Activated CD8-positive, alpha-beta memory T cell treated with anti-CD3 and anti-CD28 coated beads, Interleukin-2, amount 10 ng/mL, durations not matched to agents 7 days and 5 days (primary cell): ENCODE results near the gene ERC2. TPM values are rescaled to one million over a fixed set of nuclear protein-coding genes. Genes with fewer than 3 reads are reported as not detected.

Source experiments
- ATAC-seq: fragments of 150-1000 bp; cut with Tn5 transposase; one replicate; pipeline ENCODE4 v1.10.0; 2021; ENCODE audit warnings: moderate library complexity
- CTCF ChIA-PET: fragments of 350-600 bp; sonication (Branson Sonifier 250); formaldehyde crosslinking; loops from one replicate; lab custom pipeline; 2021; ENCODE audit warnings: antibody characterized with exemption; lab: Charles Lee
- DNase-seq: peaks from one replicate; pipeline ENCODE4 v3.0.0-alpha.2; 2020
- H3K27ac Mint-ChIP-seq: one replicate; pipeline ENCODE4 v1.8.0; 2021; ENCODE audit warnings: mild to moderate bottlenecking, mixed read lengths
- H3K27me3 Mint-ChIP-seq: one replicate; pipeline ENCODE4 v1.8.0; 2021; ENCODE audit warnings: mixed read lengths
- H3K36me3 Mint-ChIP-seq: one replicate; pipeline ENCODE4 v1.8.0; 2021; ENCODE audit warnings: mild to moderate bottlenecking, mixed read lengths
- H3K4me1 Mint-ChIP-seq: one replicate; pipeline ENCODE4 v1.8.0; 2021; ENCODE audit warnings: mixed read lengths
- H3K4me3 Mint-ChIP-seq: one replicate; pipeline ENCODE4 v1.8.0; 2021; ENCODE audit warnings: mild to moderate bottlenecking, moderate library complexity, mixed read lengths
- H3K9me3 Mint-ChIP-seq: one replicate; pipeline ENCODE4 v1.8.0; 2022; ENCODE audit warnings: low read depth, mixed read lengths
- total RNA-seq, 2 experiments: library from RNA; stranded (reverse); gene quantifications; one replicate each; pipeline ENCODE4 v1.2.3, GENCODE V29; 2021

Gene ERC2
- total RNA-seq, 2 experiments from 2014 or later: not detected

DNA sequence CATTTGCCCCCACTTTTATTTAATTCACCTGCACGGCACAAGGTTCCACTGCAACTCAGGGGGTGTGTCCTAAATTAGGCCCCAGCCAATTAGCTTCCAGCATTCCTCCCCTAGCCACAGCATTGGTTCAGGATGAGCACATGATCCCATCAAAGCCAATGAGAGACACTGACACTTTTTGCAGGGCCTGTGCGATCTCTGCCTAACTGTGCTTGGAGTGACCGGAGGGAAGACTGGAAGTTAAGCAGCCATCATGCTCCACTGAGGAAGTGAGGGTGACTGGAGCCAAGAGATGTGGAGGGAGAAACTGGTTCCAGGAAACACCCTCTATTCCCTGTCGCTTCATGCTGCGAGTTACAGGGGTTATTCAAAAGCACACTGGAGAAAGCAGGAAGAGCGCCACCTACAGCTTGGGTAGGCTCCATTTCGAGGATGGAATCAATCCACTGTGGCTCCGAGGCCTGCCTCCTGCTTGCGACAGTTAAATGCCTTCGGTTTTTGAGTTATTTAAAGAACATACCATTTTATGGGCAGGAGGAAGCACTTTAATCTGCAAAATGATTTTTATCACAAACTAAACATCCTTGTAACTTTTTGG is 858.9 kb downstream of the ERC2 start:
- Mint-ChIP-seq H3K27ac (no peak overlapping the region), H3K4me1 (no peaks in the 10 kb centered on the region), H3K36me3 (no peaks in the 10 kb centered on the region), H3K9me3 (no peaks in the 10 kb centered on the region), H3K4me3 (no peak overlapping the region), H3K27me3 (no peaks in the 10 kb centered on the region)
- no peak for ATAC-seq
- no peak for DNase-seq
- CTCF ChIA-PET: no interaction called here

- CTCF ChIA-PET: no interaction called here
- Mint-ChIP-seq H3K36me3 (no peaks in the 10 kb centered on the region), H3K27me3 (no peaks in the 10 kb centered on the region), H3K9me3 (no peaks in the 10 kb centered on the region), H3K4me3 (no peak overlapping the region), H3K4me1 (no peaks in the 10 kb centered on the region), H3K27ac (no peak overlapping the region)
- DNase-seq: no peak
- no peak for ATAC-seq
These were observed 859.8 kb downstream of the ERC2 start for GRCh38 chr3:55608301-55608937.

DNA sequence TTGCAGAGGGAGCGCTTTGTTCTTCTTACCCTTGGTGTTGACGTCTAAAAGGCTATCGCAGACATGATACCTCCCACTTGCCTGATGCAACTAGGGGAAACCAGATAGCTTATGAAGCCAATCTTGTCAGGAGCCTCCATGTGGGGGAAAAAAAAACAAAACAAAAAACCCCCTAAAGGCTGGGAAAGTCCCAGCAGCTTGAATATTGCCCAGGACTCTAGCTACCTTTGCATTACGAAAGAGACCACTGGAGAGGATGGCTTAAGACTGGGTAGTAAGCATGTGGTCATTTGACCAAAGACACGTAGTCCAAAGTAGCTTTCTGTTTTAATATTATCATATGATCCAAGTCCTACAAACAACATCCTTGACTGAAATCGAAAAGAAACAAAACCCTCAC is 860.4 kb downstream of the ERC2 start:
- ATAC-seq (no peak), DNase-seq (no peak)
- no peaks in the 10 kb centered on the region for H3K9me3 Mint-ChIP-seq
- no peak overlapping the region for H3K4me3 Mint-ChIP-seq
- no peaks in the 10 kb centered on the region for H3K36me3 Mint-ChIP-seq
- H3K27me3 Mint-ChIP-seq: no peaks in the 10 kb centered on the region
- H3K27ac Mint-ChIP-seq: no peak overlapping the region
- no peaks in the 10 kb centered on the region for H3K4me1 Mint-ChIP-seq
- CTCF ChIA-PET: no interaction called here

DNA sequence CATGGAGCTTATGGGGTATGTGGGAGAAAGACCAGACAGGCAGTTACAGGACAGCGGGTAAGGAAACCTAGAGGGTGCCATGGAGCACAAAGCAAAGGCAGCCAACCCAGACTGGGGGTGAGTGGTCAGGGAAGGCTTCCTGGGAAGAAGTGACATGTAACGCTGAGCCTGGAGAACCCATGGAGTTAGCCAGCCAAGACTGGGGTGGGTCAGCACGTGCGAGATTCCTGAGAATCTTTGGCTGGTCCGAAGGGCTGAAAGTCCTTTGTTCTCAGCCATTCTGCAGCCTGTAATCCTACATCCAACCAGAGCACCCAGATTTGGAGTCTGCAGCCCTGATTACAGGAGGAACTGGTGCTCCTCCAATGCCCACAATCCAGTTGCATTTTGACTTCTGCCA is 861.1 kb downstream of the ERC2 start:
- CTCF ChIA-PET: no interaction called here
- no peak for ATAC-seq

DNA sequence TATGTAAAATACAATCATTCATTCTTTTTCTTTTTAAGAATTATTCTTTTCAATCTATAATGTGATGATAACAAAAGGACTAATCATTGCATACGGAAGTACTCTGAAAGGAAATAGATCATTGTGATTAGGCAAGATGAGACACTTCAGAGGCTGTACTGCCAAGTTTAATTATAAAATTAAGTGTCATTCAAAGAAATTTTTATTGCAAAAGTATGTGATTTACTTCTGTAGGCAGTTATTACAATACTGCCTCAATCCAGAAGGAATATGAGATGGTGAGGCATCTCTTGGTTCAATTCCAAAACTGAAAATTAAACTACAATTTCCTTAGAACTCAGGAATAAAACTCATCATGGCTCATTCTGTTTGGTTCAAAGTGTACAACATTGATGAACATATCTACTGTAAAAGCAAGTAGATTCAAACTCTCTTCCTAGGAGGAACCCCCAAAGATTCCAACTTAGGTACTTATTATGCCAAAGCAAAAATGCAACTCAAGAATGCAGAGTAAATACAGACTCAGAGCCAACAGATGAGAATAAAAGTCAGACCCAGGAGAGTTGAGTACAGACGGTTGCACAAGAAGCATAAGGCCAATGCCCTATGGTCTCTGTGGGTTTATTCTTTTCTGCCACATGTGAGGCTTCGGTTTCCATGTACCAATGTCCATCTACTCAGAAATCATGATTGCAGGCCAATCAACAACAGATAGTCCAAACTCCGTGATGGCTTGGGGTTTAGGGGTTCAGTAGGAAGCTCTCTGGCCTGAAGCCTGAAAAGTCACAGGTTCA is 862.6 kb downstream of the ERC2 start:
- Mint-ChIP-seq H3K27ac (no peak overlapping the region), H3K36me3 (no peaks in the 10 kb centered on the region), H3K4me3 (no peak overlapping the region), H3K9me3 (peaks cover 3% of the 10 kb centered on the region), H3K27me3 (no peaks in the 10 kb centered on the region), H3K4me1 (no peaks in the 10 kb centered on the region)
- ATAC-seq (no peak), DNase-seq (no peak)
- CTCF ChIA-PET: no interaction called here

More for the DNA sequence above, 861.1 kb downstream of the ERC2 start:
- H3K27me3 Mint-ChIP-seq: no peaks in the 10 kb centered on the region
- H3K9me3 Mint-ChIP-seq: no peaks in the 10 kb centered on the region
- DNase-seq: no peak
- H3K27ac Mint-ChIP-seq: no peak overlapping the region
- H3K36me3 Mint-ChIP-seq: no peaks in the 10 kb centered on the region
- H3K4me3 Mint-ChIP-seq: no peak overlapping the region
- H3K4me1 Mint-ChIP-seq: no peaks in the 10 kb centered on the region

GRCh38 chr3:55604846-55605245 is 863.4 kb downstream of the ERC2 start:
- Mint-ChIP-seq H3K4me1 (no peaks in the 10 kb centered on the region), H3K4me3 (no peak overlapping the region), H3K27me3 (no peaks in the 10 kb centered on the region), H3K9me3 (peaks cover 3% of the 10 kb centered on the region), H3K27ac (no peak overlapping the region), H3K36me3 (no peaks in the 10 kb centered on the region)
- ATAC-seq (no peak), DNase-seq (no peak)
- CTCF ChIA-PET: no interaction called here

GRCh38 chr3:55604402-55604801 is 863.9 kb downstream of the ERC2 start:
- DNase-seq: no peak
- no peak for ATAC-seq
- no peaks in the 10 kb centered on the region for H3K4me1 Mint-ChIP-seq
- H3K36me3 Mint-ChIP-seq: no peaks in the 10 kb centered on the region
- H3K27me3 Mint-ChIP-seq: no peaks in the 10 kb centered on the region
- no peak overlapping the region for H3K4me3 Mint-ChIP-seq
- H3K9me3 Mint-ChIP-seq: peaks cover 3% of the 10 kb centered on the region
- CTCF ChIA-PET: no interaction called here
- H3K27ac Mint-ChIP-seq: no peak overlapping the region

- H3K27me3 Mint-ChIP-seq: no peaks in the 10 kb centered on the region
- DNase-seq (no peak), ATAC-seq (no peak)
- peaks cover 3% of the 10 kb centered on the region for H3K9me3 Mint-ChIP-seq
- H3K27ac Mint-ChIP-seq: no peak overlapping the region
- H3K4me1 Mint-ChIP-seq: no peaks in the 10 kb centered on the region
- CTCF ChIA-PET: no interaction called here
- H3K4me3 Mint-ChIP-seq: no peak overlapping the region
- no peaks in the 10 kb centered on the region for H3K36me3 Mint-ChIP-seq
These were observed 866.7 kb downstream of the ERC2 start for GRCh38 chr3:55601366-55602080.

GRCh38 chr3:55598224-55598623 is 870.0 kb downstream of the ERC2 start:
- H3K4me3 Mint-ChIP-seq: no peak overlapping the region
- no peak for ATAC-seq
- no peak overlapping the region for H3K27ac Mint-ChIP-seq
- H3K4me1 Mint-ChIP-seq: no peaks in the 10 kb centered on the region
- CTCF ChIA-PET: no interaction called here
- no peaks in the 10 kb centered on the region for H3K36me3 Mint-ChIP-seq
- DNase-seq: no peak
- peaks cover 3% of the 10 kb centered on the region for H3K9me3 Mint-ChIP-seq
- no peaks in the 10 kb centered on the region for H3K27me3 Mint-ChIP-seq

- Mint-ChIP-seq H3K27me3 (no peaks in the 10 kb centered on the region), H3K4me3 (no peak overlapping the region), H3K9me3 (peaks cover 3% of the 10 kb centered on the region), H3K27ac (no peak overlapping the region), H3K36me3 (no peaks in the 10 kb centered on the region), H3K4me1 (no peaks in the 10 kb centered on the region)
- DNase-seq (no peak), ATAC-seq (no peak)
- CTCF ChIA-PET: no interaction called here
These were observed 870.6 kb downstream of the ERC2 start for GRCh38 chr3:55597641-55598040.

DNA sequence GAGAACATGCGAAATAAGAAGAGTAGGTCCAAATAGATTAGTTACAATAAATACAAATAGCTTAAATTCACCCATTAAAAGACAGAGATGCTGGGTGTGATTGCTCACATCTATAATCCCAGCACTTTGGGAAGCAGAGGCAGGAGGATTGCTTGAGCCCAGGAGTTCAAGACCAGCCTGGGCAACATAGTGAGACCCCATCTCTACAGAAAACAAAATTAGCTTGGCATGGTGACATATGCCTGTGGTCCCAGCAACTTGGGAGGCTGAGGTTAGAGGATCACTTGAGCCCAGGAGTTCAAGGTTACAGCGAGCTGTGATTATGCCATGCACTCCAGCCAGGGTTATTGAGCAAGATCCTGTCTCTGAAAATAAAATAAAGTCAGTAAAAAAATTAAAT is 872.1 kb downstream of the ERC2 start:
- Mint-ChIP-seq H3K4me1 (no peaks in the 10 kb centered on the region), H3K27me3 (no peaks in the 10 kb centered on the region), H3K36me3 (no peaks in the 10 kb centered on the region), H3K4me3 (no peak overlapping the region), H3K9me3 (no peaks in the 10 kb centered on the region), H3K27ac (no peak overlapping the region)
- CTCF ChIA-PET: no interaction called here
- DNase-seq: no peak
- no peak for ATAC-seq

- Mint-ChIP-seq H3K4me3 (no peak overlapping the region), H3K27ac (no peak overlapping the region), H3K4me1 (no peaks in the 10 kb centered on the region)
These were observed 872.8 kb downstream of the ERC2 start for GRCh38 chr3:55595420-55595819.

GRCh38 chr3:55592572-55592971 is 875.7 kb downstream of the ERC2 start:
- Mint-ChIP-seq H3K27ac (no peak overlapping the region), H3K36me3 (no peaks in the 10 kb centered on the region), H3K27me3 (no peaks in the 10 kb centered on the region), H3K9me3 (no peaks in the 10 kb centered on the region), H3K4me1 (no peaks in the 10 kb centered on the region), H3K4me3 (no peak overlapping the region)
- CTCF ChIA-PET: no interaction called here
- DNase-seq: no peak
- no peak for ATAC-seq

More at GRCh38 chr3:55595420-55595819, 872.8 kb downstream of the ERC2 start:
- no peaks in the 10 kb centered on the region for H3K27me3 Mint-ChIP-seq
- no peak for DNase-seq
- no peaks in the 10 kb centered on the region for H3K36me3 Mint-ChIP-seq
- no peak for ATAC-seq
- CTCF ChIA-PET: no interaction called here
- no peaks in the 10 kb centered on the region for H3K9me3 Mint-ChIP-seq
